Activated CD8-positive, alpha-beta T cell treated with anti-CD3 and anti-CD28 coated beads, Interleukin-2, amount 10 ng/mL, durations not matched to agents 7 days and 5 days (primary cell): Measurements from ENCODE around the gene ERAL1. TPM values are rescaled to one million over a fixed set of nuclear protein-coding genes. Genes with fewer than 3 reads are reported as not detected.

Source experiments
- ATAC-seq: fragments of 150-1000 bp; cut with Tn5 transposase; one replicate; pipeline ENCODE4 v1.10.0; 2021; ENCODE audit warnings: moderate library complexity
- CTCF ChIA-PET: fragments of 350-600 bp; sonication (Branson Sonifier 250); formaldehyde crosslinking; loops from one replicate; lab custom pipeline; 2021; ENCODE audit warnings: antibody characterized with exemption; lab: Charles Lee
- POLR2A ChIA-PET: fragments of 350-600 bp; sonication (Branson Sonifier 250); formaldehyde crosslinking; loops from one replicate; lab custom pipeline; 2021; ENCODE audit warnings: antibody characterized with exemption; lab: Charles Lee
- DNase-seq: peaks from one replicate; pipeline ENCODE4 v3.0.0-alpha.2; 2020
- H3K27ac Mint-ChIP-seq: one replicate; pipeline ENCODE4 v1.8.0; 2021; ENCODE audit warnings: mild to moderate bottlenecking, mixed read lengths
- H3K27me3 Mint-ChIP-seq: one replicate; pipeline ENCODE4 v1.8.0; 2021; ENCODE audit warnings: low read depth, mixed read lengths
- H3K36me3 Mint-ChIP-seq: one replicate; pipeline ENCODE4 v1.8.0; 2021; ENCODE audit warnings: low read depth, mixed read lengths
- H3K4me1 Mint-ChIP-seq: one replicate; pipeline ENCODE4 v1.8.0; 2021; ENCODE audit warnings: low read depth, mixed read lengths
- H3K4me3 Mint-ChIP-seq: one replicate; pipeline ENCODE4 v1.8.0; 2021; ENCODE audit warnings: mild to moderate bottlenecking, mixed read lengths
- H3K9me3 Mint-ChIP-seq: one replicate; pipeline ENCODE4 v1.8.0; 2022; ENCODE audit warnings: mixed read lengths; ENCODE audit not compliant: insufficient read depth
- total RNA-seq, 2 experiments: library from RNA; stranded (reverse); gene quantifications; one replicate each; pipeline ENCODE4 v1.2.3, GENCODE V29; 2021

The ERAL1 gene
- total RNA-seq, 2 experiments from 2014 or later = 46.3 to 50.7 TPM

DNA sequence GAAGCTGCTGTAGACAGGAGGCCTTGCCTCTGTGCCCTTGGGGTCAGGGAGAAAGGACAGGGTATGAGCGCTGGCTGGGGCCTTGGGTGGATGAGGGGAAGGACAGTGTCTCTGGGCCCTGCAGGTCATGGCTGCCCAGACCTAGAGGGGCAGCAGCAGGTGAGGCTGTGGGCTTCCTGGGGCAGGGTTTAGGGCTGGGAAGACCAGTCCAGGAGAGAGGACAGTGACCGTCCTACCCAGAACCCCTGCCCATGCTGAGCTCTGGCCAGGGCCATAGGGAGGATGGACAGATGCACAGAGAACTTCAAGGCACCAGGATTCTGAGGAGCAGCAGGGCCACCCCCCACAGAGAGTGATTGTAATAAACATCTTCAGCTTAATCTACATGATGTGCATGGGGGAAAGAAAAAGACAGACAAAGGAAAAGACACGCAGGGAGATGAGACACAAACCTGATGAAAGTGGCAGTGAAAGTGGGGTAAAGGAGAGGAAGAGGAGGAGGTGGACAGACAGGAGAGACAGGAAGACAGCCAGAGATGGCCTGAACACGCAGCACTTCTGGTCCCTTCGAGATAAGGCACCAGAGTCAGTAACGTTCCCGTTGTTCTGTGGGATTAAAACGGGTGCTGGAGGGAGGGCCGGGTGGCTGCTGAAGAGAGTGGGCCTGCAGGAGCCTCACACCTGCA is 25.2 kb downstream of the ERAL1 start:
- Mint-ChIP-seq H3K27ac (no peak overlapping the region), H3K36me3 (peaks cover 58% of the 10 kb centered on the region), H3K27me3 (no peaks in the 10 kb centered on the region), H3K9me3 (no peaks in the 10 kb centered on the region), H3K4me3 (no peak overlapping the region), H3K4me1 (peaks cover 18% of the 10 kb centered on the region)
- DNase-seq (no peak), ATAC-seq (no peak)
- POLR2A ChIA-PET = no interaction called here
- CTCF ChIA-PET = interaction anchor here (0.8 to 1.6 kb wide), 4 partner anchors 13 to 116 kb away, joined by 3 to 8 read pairs (median 4); partner anchors contain the start of gene FAM222B

DNA sequence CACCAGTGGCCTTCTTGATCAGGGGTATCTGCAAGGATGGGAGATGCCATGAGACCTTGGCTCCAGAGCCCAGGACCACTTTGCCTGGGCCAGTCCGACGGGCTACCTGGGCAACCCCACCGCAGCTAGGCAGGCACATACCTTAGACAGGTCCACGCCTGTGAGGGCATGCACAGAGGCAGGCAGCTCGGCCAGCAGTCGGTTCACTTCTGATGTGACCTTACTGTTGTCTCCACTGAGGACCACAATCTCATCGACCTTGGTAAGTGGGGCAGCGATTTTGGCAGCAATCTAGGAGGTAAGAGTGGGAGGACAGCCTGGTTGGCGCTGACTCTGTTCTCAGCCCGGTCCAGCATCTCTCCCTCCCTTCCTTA is 25.7 kb downstream of the ERAL1 start:
- ChIA-PET POLR2A (no interaction called here), CTCF (interaction anchor here (0.6 kb wide), 1 partner anchor 31 kb away, joined by 3 read pairs; no protein-coding TSS in a partner anchor)
- Mint-ChIP-seq H3K36me3 (peaks cover 59% of the 10 kb centered on the region), H3K9me3 (no peaks in the 10 kb centered on the region), H3K27ac (no peak overlapping the region), H3K4me3 (no peak overlapping the region), H3K4me1 (peaks cover 23% of the 10 kb centered on the region), H3K27me3 (no peaks in the 10 kb centered on the region)
- DNase-seq (no peak), ATAC-seq (no peak)

DNA sequence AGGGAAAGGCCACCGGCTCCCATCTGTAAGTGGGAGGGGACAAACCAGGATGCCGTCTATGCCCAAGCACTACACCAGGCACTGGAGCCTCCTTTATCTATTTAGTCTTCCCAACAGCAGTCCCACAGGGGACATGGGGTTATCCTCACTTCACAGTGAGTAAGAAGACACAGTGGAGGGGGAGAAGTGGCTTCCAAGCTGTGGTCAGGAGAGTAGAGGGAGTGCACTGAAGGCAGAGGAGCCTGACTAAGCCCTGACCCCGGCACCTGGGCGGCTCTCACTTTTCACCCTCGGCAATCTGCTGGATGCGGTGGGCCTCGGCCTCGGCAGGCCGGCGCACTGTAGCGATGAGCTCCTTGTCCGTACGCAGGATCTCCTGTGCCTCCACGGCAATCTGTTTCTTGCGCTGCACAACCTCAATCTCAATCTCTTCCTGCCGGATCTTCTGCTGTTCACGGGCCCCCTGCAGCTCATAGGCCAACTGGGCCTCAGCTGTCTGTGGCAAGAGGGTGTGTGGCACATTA is 26.8 kb downstream of the ERAL1 start:
- ATAC-seq (no peak), DNase-seq (no peak)
- CTCF ChIA-PET = interaction anchor here (1.5 kb wide), 1 partner anchor 118 kb away, joined by 4 read pairs; no protein-coding TSS in a partner anchor
- no peaks in the 10 kb centered on the region for H3K9me3 Mint-ChIP-seq
- no peaks in the 10 kb centered on the region for H3K27me3 Mint-ChIP-seq
- peaks cover 18% of the 10 kb centered on the region for H3K4me1 Mint-ChIP-seq
- H3K27ac Mint-ChIP-seq = no peak overlapping the region
- POLR2A ChIA-PET = interaction anchor here (1.8 to 2.5 kb wide), 2 partner anchors 10 to 12 kb away, joined by 9 read pairs; no protein-coding TSS in a partner anchor
- H3K4me3 Mint-ChIP-seq = no peak overlapping the region
- H3K36me3 Mint-ChIP-seq = peaks cover 63% of the 10 kb centered on the region

DNA sequence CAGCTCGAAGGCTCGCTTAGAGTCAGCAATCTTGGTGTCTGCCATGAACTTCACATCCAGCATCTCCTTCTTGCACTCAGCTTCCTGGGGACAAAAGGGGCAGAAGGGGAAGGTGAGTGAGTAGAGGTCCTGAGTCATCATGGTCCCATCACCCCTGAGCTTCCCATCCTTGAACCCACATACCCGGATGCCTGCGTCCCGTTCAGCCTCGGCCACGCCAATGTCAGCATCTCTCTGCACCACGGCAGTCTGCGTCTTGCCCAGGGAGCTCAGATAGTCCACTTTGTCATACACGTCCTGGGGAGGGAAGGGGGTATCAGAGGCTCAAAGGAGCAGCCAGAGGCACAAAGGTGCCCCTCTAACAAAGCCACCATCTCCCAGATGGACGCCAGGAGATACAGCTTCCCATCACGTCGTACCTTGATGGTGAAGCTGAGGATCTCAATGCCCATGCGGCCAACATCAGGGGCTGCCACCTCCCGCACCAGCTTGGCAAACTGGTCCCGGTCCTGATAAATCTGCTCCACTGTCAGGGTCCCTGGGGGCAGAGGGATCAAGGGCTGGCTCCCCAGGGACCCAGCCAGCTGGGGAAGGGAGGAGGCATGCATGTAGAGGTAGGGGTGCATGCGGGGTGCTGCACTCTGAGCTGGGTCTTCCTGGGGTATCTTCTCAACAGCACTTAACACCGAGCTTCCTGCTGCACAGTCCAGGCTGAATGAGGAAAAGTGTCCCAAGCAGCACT is 27.5 kb downstream of the ERAL1 start:
- H3K4me1 Mint-ChIP-seq = peaks cover 17% of the 10 kb centered on the region
- peaks cover 64% of the 10 kb centered on the region for H3K36me3 Mint-ChIP-seq
- ATAC-seq (no peak), DNase-seq (no peak)
- POLR2A ChIA-PET = interaction anchor here (0.7 to 2.5 kb wide), 3 partner anchors 11 to 22 kb away, joined by 4 to 9 read pairs (median 9); no protein-coding TSS in a partner anchor
- no peak overlapping the region for H3K4me3 Mint-ChIP-seq
- H3K27me3 Mint-ChIP-seq = no peaks in the 10 kb centered on the region
- no peak overlapping the region for H3K27ac Mint-ChIP-seq
- no peaks in the 10 kb centered on the region for H3K9me3 Mint-ChIP-seq
- CTCF ChIA-PET = interaction anchor here (1.5 kb wide), 1 partner anchor 119 kb away, joined by 4 read pairs; no protein-coding TSS in a partner anchor

DNA sequence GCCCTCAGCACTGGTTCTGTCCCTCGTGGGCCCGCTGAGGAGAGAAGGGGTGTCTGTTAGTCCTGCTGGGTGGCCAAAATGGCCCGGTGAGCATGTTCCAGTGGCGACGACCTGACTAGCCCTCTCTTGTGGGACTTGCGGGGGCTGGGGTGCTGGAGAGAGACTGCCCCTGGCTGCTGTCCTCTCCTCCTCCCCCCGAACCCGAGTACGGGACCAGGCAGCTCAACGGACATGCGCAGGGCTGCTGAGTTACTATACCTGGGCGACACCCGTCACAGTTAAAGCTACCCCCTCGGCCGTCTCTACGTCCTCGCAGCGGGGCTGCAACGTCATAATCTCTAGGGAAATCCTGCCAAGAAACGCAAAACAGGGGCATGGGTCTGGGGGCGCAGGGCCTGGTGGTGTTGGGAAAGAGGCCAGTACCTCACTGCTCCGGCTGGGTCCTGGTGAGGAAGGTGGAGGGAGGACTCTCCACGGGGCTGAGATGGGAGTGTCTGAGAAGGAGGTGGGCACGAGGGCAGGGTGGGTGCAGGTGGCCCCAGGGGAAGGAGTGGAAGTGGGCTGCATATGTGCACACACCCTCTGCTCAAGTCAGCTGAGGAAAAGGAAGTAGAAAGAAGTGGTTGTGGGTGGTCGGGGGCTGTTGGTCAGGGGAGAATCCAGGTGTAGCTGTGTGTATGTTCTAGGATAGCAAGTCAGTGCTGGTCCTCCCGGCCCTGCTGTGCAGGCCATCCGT is 29.3 kb downstream of the ERAL1 start:
- ChIA-PET CTCF (interaction anchor here (1.0 kb wide), 1 partner anchor 120 kb away, joined by 4 read pairs; no protein-coding TSS in a partner anchor), POLR2A (interaction anchor here (1.5 kb wide), 1 partner anchor 14 kb away, joined by 6 read pairs; no protein-coding TSS in a partner anchor)
- no peaks in the 10 kb centered on the region for H3K9me3 Mint-ChIP-seq
- no peaks in the 10 kb centered on the region for H3K27me3 Mint-ChIP-seq
- DNase-seq = no peak
- peaks cover 60% of the 10 kb centered on the region for H3K36me3 Mint-ChIP-seq
- H3K4me3 Mint-ChIP-seq = no peak overlapping the region
- no peak for ATAC-seq
- H3K27ac Mint-ChIP-seq = peak overlapping the region; percentile 44
- H3K4me1 Mint-ChIP-seq = peaks cover 12% of the 10 kb centered on the region

DNA sequence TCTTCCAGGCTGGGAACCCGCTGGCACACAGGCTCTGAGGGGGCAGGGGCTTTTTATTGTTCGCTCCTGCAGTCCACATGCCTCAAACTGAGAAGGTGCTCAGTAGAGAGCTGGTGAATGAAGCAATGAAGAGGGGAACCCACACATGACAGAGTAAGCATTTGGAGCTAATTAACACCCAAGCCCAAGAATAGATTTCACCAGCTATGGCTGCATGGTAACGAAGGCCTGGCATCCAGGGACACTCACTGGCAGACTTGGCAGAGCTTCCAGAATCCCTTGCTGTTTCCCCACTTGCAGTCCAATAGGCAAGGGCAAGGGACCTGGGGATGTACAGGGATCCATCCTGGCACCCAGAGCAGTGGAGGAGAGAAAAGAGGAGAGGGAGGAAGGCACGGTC is 30.5 kb downstream of the ERAL1 start:
- CTCF ChIA-PET = interaction anchor here (1.0 kb wide), 1 partner anchor 122 kb away, joined by 4 read pairs; no protein-coding TSS in a partner anchor
- ATAC-seq (no peak), DNase-seq (no peak)
- POLR2A ChIA-PET = interaction anchor here (1.5 kb wide), 1 partner anchor 13 kb away, joined by 6 read pairs; no protein-coding TSS in a partner anchor
- Mint-ChIP-seq H3K4me1 (peaks cover 24% of the 10 kb centered on the region), H3K9me3 (no peaks in the 10 kb centered on the region), H3K27me3 (no peaks in the 10 kb centered on the region), H3K36me3 (peaks cover 52% of the 10 kb centered on the region), H3K27ac (peak overlapping the region; percentile 67), H3K4me3 (no peak overlapping the region)

DNA sequence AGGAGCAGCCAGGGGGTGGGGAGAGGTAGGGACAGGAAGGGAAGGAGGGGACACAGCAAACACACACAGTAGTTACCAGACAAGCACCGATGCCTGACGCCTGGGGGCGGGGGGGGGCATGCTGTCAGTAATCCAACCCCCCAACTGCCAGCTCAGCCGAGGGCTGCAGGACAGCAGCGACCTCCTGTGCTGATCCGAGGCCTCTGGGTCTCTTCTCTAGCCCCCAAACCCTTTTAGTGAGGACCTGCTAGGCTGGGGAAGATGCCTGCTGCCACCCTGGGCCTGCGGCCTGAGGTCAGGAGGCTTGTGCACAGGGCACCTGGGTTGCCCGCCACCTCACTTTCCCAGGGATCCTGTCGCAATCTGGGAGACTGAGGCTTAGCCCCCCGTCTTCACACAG is 31.1 kb downstream of the ERAL1 start:
- H3K4me3 Mint-ChIP-seq = no peak overlapping the region
- POLR2A ChIA-PET = no interaction called here
- peaks cover 49% of the 10 kb centered on the region for H3K36me3 Mint-ChIP-seq
- ATAC-seq = no peak
- H3K27me3 Mint-ChIP-seq = no peaks in the 10 kb centered on the region
- no peaks in the 10 kb centered on the region for H3K9me3 Mint-ChIP-seq
- H3K4me1 Mint-ChIP-seq = peaks cover 30% of the 10 kb centered on the region
- no peak for DNase-seq
- CTCF ChIA-PET = no interaction called here
- H3K27ac Mint-ChIP-seq = no peak overlapping the region

DNA sequence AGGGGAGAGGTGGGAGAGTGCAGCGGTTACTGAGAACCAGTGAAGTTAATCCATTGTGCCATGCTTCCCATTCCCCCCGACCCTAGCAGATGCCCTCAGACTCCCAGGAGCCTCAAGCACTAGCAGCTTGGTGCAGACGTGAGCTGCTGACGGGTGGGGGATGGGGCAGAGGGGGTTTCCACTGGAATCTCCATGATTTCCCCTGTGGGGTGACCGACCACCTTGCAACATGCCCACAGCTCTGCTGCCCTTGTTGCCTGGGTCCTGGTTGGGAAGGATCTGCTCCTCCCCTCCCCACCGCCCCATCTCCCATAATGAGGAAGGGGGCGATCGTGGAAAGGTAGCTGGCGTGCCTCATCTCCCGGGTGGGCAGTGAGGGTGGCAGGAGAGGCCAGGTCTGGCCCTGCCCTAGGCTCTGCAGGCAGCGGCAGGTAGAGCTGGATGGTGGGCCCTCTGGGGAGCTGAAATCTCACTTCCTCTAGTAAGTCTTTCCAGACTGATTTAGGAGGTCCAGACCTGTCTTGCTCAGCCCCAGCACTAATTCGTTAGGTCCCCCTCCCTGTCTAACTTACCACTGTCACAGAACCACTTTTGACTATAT is 33.2 kb downstream of the ERAL1 start:
- no peaks in the 10 kb centered on the region for H3K9me3 Mint-ChIP-seq
- no peak overlapping the region for H3K27ac Mint-ChIP-seq
- H3K4me1 Mint-ChIP-seq = peaks cover 48% of the 10 kb centered on the region
- ChIA-PET CTCF (no interaction called here), POLR2A (no interaction called here)
- DNase-seq = no peak
- ATAC-seq = no peak
- H3K4me3 Mint-ChIP-seq = no peak overlapping the region
- H3K36me3 Mint-ChIP-seq = peaks cover 50% of the 10 kb centered on the region
- H3K27me3 Mint-ChIP-seq = no peaks in the 10 kb centered on the region

DNA sequence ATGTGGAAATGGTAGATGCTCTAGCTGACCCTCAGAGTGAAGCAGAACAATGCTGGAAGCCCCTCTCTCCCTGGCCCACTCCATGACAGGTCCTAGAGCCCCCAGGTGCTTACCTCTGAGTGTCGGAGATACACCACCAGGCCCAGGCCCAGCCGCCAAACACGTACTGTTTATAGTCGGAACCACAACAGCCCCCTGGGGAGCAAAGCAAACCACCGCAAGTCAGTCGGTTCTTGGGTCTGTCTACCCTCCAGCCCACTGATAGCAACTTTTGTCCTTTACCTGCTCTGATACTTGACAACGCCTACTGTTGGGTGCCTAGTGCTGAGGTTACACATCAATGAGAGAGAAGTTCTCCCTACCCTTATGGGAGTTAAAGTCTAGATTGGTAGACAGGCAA is 34.0 kb downstream of the ERAL1 start:
- Mint-ChIP-seq H3K4me1 (peaks cover 57% of the 10 kb centered on the region), H3K4me3 (no peak overlapping the region), H3K36me3 (peaks cover 54% of the 10 kb centered on the region), H3K27ac (no peak overlapping the region), H3K9me3 (no peaks in the 10 kb centered on the region), H3K27me3 (no peaks in the 10 kb centered on the region)
- CTCF ChIA-PET = no interaction called here
- DNase-seq (no peak), ATAC-seq (no peak)
- POLR2A ChIA-PET = no interaction called here

DNA sequence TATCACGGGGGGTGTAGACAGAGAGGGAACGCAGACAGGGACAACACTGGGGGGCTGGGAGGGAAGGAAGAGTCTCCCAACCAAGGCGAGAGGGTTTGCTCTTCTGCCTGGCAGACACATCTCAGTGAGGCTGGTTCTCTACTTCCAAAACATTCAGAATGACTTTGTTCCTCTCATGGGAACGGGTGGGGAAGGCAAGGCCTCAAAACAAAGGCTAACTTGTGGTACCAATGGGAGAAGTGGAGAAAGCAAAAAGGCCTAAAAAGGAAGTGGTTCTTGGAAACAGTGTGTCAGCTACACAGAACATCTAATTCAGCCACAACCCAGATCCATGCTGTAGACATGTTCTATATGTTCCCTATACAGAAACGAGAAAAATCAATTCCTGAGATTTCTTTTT is 35.2 kb downstream of the ERAL1 start:
- peak overlapping the region; percentile 70 for H3K27ac Mint-ChIP-seq
- H3K27me3 Mint-ChIP-seq = no peaks in the 10 kb centered on the region
- H3K9me3 Mint-ChIP-seq = no peaks in the 10 kb centered on the region
- POLR2A ChIA-PET = no interaction called here
- peak overlapping the region; percentile 32 for H3K4me3 Mint-ChIP-seq
- no peak for DNase-seq
- ATAC-seq = peak; percentile 31
- H3K4me1 Mint-ChIP-seq = peaks cover 58% of the 10 kb centered on the region
- peaks cover 49% of the 10 kb centered on the region for H3K36me3 Mint-ChIP-seq
- CTCF ChIA-PET = interaction anchor here (1.8 to 5.7 kb wide), 2 partner anchors 12 to 126 kb away, joined by 4 to 39 read pairs; partner anchors contain the start of gene DHRS13

DNA sequence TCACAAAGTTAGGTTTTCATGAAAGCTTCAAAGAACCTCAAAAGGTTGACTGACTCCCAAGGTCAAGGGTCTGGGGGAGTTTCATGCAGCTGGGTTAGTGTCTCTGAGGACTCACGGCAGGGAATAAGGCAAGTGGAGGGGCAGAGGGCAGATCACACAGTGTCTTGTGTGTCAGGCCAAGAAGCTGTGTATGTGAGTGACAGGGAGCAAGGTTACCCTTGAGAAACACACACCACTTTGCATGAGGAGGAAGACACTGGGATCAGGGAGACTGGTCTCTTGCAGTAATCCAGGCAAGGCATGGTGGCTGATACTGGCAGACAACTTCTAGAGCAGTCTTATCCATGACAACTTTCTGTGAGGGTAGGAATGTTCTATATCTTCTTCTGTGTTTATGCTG is 36.4 kb downstream of the ERAL1 start:
- POLR2A ChIA-PET = interaction anchor here (2.8 kb wide), 1 partner anchor 11 kb away, joined by 13 read pairs; the partner anchor contains the start of gene DHRS13
- CTCF ChIA-PET = interaction anchor here (0.9 to 5.7 kb wide), 4 partner anchors 11 to 141 kb away, joined by 3 to 39 read pairs (median 4); partner anchors contain the start of gene DHRS13
- ATAC-seq (no peak), DNase-seq (no peak)
- Mint-ChIP-seq H3K4me3 (no peak overlapping the region), H3K4me1 (peaks cover 63% of the 10 kb centered on the region), H3K27me3 (no peaks in the 10 kb centered on the region), H3K9me3 (no peaks in the 10 kb centered on the region), H3K27ac (peak overlapping the region; percentile 83), H3K36me3 (peaks cover 52% of the 10 kb centered on the region)
